Cardiac muscle cell (in vitro differentiated cells and primary cell): ENCODE measurements around the gene ATN1. TPM values are rescaled to one million over a fixed set of nuclear protein-coding genes. Genes with fewer than 3 reads are reported as not detected.
"Not testable (repeated sequence)": the region's sequence is repeated elsewhere in the genome, so short reads cannot be mapped to it uniquely, and the experiment has no call there.

Experiments
- DNase-seq, 2 donors: peaks; one replicate each; pipeline versions ENCODE4 v3.0.0 to v3.0.0-alpha.2; 2010 to 2017; ENCODE audit warnings: low read depth in 1 of 2, low spot score in 1 of 2
- H3K27ac ChIP-seq: fragments of 200-600 bp; sonication (generic); 2 replicates; pipeline ENCODE4 v1.5.1; 2016
- H3K27me3 ChIP-seq: fragments of 200-600 bp; sonication (generic); 2 replicates; pipeline ENCODE4 v1.6.0; 2016; ENCODE audit warnings: control low read depth
- H3K36me3 ChIP-seq: fragments of 200-600 bp; sonication (generic); 2 replicates; pipeline ENCODE4 v1.5.1; 2016; ENCODE audit warnings: control low read depth
- H3K4me1 ChIP-seq: fragments of 200-600 bp; sonication (generic); 2 replicates; pipeline ENCODE4 v1.8.1; 2017; ENCODE audit warnings: low read depth, mild to moderate bottlenecking, mixed run types
- H3K4me3 ChIP-seq: fragments of 200-600 bp; sonication (generic); 2 replicates; pipeline ENCODE4 v1.5.1; 2016; ENCODE audit warnings: mild to moderate bottlenecking
- H3K9me3 ChIP-seq: fragments of 200-600 bp; sonication (generic); 2 replicates; pipeline ENCODE4 v1.5.1; 2017; ENCODE audit warnings: low read depth, mild to moderate bottlenecking, control low read depth
- polyA plus RNA-seq: library from polyadenylated mRNA; unstranded; fragments of >200 nt; fragmentation: Nextera tagmentation; extraction: Ambion mirVana; gene quantifications from 2 replicates; pipeline ENCODE4 v1.2.1, GENCODE V29; 2016
- total RNA-seq: library from RNA; depleted of rRNA; stranded (reverse); fragments of >200 nt; gene quantifications from 2 replicates; pipeline ENCODE4 v1.2.3, GENCODE V29; 2016
- TF ChIP-seq, protein P1 (sequence below): IDR thresholded peaks from 2 replicates; pipeline ENCODE4 v1.5.1; 2012; ENCODE audit warnings: low read depth, mild to moderate bottlenecking, low read length

ATN1 gene
- total and polyA plus RNA-seq, 2 experiments from 2014 or later: 22.8 to 46.4 TPM

DNA sequence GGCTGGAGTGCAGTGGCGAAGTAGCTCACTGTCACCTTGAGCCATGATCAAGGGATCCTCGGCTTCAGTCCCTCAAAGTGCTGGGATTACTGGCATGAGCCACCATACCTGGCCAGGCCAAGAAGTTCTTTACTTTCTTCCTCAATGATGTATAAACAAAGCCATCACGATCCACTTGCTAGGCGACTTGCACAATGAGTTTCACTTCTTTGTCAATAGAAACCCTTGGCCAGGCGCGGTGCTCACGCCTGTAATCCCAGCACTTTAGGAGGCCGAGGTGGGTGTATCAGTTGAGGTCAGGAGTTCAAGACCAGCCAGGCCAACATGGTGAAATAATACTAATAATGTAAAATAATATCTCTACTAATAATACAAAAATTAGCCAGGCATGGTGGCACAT, 40.3 kb upstream of the ATN1 start:
- H3K9me3 ChIP-seq: no peaks in the 10 kb centered on the region
- H3K4me1 ChIP-seq: no peaks in the 10 kb centered on the region
- DNase-seq: no peak
- no peak overlapping the region for H3K4me3 ChIP-seq
- H3K27me3 ChIP-seq: no peaks in the 10 kb centered on the region
- H3K36me3 ChIP-seq: no peaks in the 10 kb centered on the region
- TF ChIP-seq, protein P1, sequence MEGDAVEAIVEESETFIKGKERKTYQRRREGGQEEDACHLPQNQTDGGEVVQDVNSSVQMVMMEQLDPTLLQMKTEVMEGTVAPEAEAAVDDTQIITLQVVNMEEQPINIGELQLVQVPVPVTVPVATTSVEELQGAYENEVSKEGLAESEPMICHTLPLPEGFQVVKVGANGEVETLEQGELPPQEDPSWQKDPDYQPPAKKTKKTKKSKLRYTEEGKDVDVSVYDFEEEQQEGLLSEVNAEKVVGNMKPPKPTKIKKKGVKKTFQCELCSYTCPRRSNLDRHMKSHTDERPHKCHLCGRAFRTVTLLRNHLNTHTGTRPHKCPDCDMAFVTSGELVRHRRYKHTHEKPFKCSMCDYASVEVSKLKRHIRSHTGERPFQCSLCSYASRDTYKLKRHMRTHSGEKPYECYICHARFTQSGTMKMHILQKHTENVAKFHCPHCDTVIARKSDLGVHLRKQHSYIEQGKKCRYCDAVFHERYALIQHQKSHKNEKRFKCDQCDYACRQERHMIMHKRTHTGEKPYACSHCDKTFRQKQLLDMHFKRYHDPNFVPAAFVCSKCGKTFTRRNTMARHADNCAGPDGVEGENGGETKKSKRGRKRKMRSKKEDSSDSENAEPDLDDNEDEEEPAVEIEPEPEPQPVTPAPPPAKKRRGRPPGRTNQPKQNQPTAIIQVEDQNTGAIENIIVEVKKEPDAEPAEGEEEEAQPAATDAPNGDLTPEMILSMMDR: no peak
- no peak overlapping the region for H3K27ac ChIP-seq

DNA sequence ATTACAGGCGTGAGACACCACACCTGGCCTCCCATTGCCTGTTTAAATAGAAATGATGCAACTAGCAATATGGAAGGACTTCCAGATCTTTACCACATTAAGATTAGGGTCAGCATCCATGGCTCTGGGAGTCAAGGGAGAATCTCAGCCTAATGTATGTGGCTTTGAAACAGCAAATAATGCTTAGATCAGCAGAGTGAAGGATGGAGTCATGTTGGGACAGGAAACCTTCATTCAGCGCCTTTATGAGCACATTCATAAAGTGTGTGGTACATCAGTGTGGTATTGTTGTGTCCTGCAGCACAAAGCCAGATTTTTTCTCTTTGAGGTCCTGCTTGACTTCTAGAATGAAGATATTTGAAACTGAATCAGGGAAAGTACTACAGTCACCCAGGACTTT, 39.4 kb upstream of the ATN1 start:
- no peak overlapping the region for H3K27ac ChIP-seq

DNA sequence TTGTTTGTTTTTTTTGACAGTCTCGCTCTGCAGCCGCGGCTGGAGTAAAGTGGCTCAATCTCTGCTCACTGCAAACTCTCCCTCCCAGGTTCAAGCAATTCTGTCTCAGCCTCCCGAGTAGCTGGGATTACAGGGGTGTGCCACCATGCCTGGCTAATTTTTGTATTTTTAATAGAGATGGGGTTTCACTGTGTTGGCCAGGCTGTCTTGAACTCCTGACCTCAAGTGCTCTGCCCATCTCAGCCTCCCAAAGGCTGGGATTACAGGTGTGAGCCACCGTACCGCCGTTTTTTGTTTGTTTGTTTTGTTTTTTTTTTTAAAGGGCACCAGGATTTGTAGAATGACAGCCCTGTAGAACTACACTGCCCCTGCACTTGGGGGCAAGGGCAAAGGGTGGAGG, 39.0 kb upstream of the ATN1 start:
- H3K4me1 ChIP-seq, H3K27ac ChIP-seq, H3K4me3 ChIP-seq, DNase-seq, H3K9me3 ChIP-seq, H3K27me3 ChIP-seq, H3K36me3 ChIP-seq: not testable (repeated sequence)

More for the DNA sequence above, 39.4 kb upstream of the ATN1 start:
- TF ChIP-seq, protein P1: no peak
- Histone ChIP-seq H3K4me3 (no peak overlapping the region), H3K27me3 (no peaks in the 10 kb centered on the region), H3K36me3 (no peaks in the 10 kb centered on the region), H3K9me3 (no peaks in the 10 kb centered on the region), H3K4me1 (no peaks in the 10 kb centered on the region)
- no peak for DNase-seq

DNA sequence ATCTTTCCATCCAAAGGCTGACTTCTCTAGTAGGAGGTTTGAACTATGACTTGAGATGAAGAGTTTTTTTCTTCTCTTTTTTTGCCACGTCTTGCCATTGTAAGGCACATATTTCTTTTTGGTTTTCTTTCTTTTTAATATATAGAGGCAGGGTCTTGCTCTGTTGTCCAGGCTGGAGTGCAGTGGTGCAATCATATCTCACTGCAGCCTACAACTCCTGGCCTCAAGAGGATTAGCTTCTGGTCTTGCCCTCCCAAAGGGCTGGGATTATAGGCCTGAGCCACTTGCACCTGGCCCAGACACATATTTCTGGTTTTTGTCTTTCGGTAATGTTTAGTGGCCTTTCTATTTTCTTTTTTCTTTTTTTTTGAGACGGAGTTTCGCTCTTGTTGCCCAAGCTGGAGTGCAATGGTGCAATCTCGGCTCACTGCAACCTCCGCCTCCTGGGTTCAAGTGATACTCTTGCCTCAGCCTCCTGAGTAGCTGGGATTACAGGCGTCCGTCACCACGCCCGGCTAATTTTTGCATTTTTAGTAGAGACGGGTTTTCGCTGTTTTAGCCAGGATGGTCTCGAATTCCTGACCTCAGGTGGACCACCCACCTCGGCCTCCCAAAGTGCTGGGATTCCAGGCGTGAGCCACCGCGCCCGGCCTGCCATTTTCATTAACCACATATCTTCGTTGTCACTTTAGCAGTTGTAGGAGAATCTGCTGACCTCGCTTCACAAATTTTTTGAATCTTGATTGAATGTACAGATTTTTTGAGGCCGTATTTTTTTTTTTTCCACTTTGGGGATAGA, 37.8 kb upstream of the ATN1 start:
- H3K27ac ChIP-seq, H3K4me3 ChIP-seq: not testable (repeated sequence)

DNA sequence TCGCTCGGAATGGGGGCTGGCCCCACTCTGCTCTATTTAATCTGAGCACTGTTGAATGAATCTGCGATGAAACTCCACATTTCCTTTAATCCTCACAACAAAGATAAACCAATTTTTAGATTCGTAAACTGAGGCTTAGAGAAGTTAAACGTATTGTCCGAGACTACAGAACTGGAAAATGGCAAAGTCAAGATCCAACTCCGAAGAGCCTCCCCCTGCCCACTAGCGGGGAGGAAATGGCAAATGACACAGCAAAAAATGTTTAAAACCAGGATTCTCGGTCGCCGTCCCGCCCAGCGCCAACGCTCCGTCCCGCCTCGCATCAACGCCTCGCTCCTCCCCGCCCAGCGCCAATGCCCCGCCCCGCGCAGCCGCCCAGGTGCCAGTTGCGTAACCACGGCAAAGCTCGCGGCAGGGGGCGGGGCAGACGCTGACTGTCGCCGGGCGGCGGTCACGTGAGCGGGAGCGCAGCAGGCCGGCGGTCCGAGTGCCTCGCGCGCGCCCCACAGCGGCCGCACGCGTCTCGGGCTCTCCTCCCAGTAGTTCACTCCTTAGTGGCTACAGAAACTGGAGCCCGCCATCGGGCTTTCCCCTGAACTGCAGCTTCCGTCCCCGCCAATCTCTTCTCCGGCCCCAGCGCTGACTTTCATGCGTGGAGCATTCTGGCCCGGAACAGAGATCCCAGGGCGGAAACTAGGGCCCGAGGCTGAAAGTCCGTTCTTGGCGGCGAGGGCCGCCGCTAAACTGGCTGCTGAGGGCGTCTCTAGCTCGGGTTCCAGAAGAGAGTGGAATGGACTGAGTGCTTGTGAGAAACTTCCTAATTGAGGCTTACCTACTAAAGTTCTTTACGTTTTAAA, 36.7 kb upstream of the ATN1 start:
- TF ChIP-seq, protein P1: peak; percentile 81
- Histone ChIP-seq H3K36me3 (no peaks in the 10 kb centered on the region), H3K27me3 (no peaks in the 10 kb centered on the region), H3K9me3 (no peaks in the 10 kb centered on the region), H3K4me3 (peak overlapping the region; percentile 32), H3K27ac (peak overlapping the region; percentile 54), H3K4me1 (no peaks in the 10 kb centered on the region)
- peak; percentile 98 to 99 for DNase-seq

More for the DNA sequence above, 37.8 kb upstream of the ATN1 start:
- not testable (repeated sequence) for H3K9me3 ChIP-seq, H3K27me3 ChIP-seq, DNase-seq, H3K36me3 ChIP-seq, H3K4me1 ChIP-seq

DNA sequence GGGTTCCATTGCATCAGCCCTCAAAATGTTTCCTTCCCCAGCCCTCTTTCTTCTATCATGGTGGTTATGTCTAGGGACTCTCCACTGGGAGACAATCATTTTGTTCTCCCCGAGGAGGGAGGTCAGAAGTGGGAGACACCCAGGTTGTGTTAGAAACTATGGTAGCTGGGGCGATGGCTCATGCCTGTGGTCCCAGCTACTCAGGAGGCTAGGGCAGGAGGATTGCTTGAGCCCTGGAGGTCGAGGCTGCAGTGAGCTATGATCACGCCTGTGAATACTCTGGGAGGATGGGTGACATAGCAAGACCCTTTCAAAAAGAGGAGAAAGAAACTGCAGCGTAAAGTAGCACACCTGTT, 36.1 kb upstream of the ATN1 start:
- TF ChIP-seq, protein P1: no peak
- Histone ChIP-seq H3K4me3 (peak overlapping the region; percentile 25), H3K27me3 (no peaks in the 10 kb centered on the region), H3K27ac (peak overlapping the region; percentile 54), H3K9me3 (no peaks in the 10 kb centered on the region), H3K36me3 (no peaks in the 10 kb centered on the region), H3K4me1 (no peaks in the 10 kb centered on the region)
- no peak for DNase-seq

DNA sequence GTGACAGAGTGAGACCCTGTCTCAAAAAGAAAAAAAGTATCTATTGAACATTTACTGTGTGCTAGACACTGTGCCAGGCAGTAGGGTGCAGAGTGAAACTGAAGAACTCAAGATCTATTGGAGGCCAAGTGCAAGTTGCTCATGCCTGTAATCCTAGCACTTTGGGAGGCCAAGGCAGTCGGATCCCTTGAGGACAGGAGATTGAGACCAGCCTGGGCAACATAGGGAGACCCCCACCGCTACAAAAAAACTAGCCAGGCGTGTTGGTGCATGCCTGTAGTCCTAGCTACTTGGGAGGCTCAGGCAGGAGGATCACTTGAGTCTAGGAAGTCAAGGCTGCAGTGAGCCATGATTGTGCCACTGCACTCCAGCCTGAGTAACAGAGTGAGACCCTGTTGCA, 35.1 kb upstream of the ATN1 start:
- H3K27ac ChIP-seq, H3K9me3 ChIP-seq, DNase-seq: not testable (repeated sequence)

More for the DNA sequence above, 35.1 kb upstream of the ATN1 start:
- not testable (repeated sequence) for H3K36me3 ChIP-seq, H3K4me1 ChIP-seq, H3K27me3 ChIP-seq, H3K4me3 ChIP-seq
